OCI-LY7 (cell line): ENCODE data around the gene EMC8.

Source experiments
- EZH2phosphoT487 ChIP-seq: fragments of 200-600 bp; sonication (generic); IDR thresholded peaks from 2 replicates; pipeline ENCODE4 v1.6.1; 2018; ENCODE audit warnings: low read depth, borderline replicate concordance, mild to moderate bottlenecking, mixed run types, antibody characterized with exemption, low read length, moderate library complexity, mixed read lengths
- TF ChIP-seq, protein P1 (sequence below): fragments of 200-600 bp; sonication (generic); conservative IDR thresholded peaks from 2 replicates; pipeline ENCODE4 v1.5.1; 2014; ENCODE audit warnings: mild to moderate bottlenecking, antibody characterized with exemption, low read length, moderate library complexity, mixed read lengths

DNA sequence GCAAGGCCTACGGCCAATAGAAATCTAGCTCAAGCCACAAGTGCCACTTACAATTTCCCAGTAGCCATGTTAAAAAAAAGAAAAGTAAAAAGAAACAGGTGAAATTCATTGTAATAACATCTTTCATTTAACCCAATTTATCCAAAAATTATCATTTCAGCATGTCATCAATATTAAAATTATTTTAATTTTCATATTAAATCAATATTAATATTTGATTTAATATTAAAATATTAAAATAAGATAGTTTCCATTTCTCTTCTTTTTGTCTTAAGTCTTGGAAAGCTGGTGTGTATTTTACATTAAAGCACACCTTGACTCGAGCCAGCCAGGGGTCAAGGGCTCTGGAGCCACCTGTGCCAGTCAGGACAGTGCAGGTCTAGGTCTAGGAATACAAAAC is 35.7 kb downstream of the EMC8 start:
- TF ChIP-seq, protein P1, sequence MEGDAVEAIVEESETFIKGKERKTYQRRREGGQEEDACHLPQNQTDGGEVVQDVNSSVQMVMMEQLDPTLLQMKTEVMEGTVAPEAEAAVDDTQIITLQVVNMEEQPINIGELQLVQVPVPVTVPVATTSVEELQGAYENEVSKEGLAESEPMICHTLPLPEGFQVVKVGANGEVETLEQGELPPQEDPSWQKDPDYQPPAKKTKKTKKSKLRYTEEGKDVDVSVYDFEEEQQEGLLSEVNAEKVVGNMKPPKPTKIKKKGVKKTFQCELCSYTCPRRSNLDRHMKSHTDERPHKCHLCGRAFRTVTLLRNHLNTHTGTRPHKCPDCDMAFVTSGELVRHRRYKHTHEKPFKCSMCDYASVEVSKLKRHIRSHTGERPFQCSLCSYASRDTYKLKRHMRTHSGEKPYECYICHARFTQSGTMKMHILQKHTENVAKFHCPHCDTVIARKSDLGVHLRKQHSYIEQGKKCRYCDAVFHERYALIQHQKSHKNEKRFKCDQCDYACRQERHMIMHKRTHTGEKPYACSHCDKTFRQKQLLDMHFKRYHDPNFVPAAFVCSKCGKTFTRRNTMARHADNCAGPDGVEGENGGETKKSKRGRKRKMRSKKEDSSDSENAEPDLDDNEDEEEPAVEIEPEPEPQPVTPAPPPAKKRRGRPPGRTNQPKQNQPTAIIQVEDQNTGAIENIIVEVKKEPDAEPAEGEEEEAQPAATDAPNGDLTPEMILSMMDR = no peak
- TF ChIP-seq EZH2phosphoT487 = no peak
